NCI-H2029 (cell line): Measurements from ENCODE around the gene NTRK3.
"Not testable (repeated sequence)": the region's sequence is repeated elsewhere in the genome, so short reads cannot be mapped to it uniquely, and the experiment has no call there.

Experiments
- DNase-seq: peaks from one replicate; lab custom pipeline; 2025; lab: John Stamatoyannopoulos, UW

Gene NTRK3

GRCh38 chr15:88072598-88073390 is 183.7 kb downstream of the NTRK3 start:
- DNase-seq = no peak

- not testable (repeated sequence) for DNase-seq
Measured at GRCh38 chr15:88072133-88072532, 184.4 kb downstream of the NTRK3 start.

DNA sequence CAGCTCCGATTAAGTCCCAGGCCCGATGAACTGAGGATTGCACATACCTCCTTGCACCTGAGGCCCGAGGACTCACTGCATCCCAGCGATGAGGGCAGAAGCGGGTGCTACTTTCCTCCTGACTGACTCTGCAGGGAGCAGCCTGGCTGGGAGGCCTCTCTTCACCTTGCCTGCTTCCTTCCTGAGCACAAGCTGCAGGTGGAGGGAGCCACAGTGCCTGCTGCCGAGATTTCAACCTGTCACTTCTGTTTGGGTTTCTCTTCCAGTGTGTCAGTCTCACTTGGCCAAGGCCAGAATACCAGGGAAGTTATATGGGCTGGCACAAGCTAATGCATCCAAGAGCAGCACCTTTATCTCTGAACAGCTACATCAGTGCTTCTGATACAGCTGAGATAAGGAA is 185.4 kb downstream of the NTRK3 start:
- DNase-seq = no peak

GRCh38 chr15:88069561-88069960 is 187.0 kb downstream of the NTRK3 start:
- no peak for DNase-seq

DNA sequence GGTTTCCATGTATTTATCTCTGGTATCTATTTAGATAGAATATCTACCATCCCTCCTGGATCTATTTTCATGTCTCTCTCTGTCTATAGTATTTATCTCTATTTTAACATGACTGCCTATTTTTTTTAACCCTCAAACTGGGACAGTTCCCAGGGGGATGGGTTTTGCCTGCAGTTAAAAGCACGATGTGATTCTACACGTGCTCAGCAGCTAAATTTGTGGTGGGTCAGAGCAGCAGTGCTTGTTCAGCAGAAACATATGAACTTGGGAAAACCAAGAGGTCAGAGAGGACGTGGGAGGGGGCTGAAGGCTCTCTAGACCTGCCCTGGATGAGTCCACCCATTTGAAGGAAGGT is 189.2 kb downstream of the NTRK3 start:
- DNase-seq = no peak

DNA sequence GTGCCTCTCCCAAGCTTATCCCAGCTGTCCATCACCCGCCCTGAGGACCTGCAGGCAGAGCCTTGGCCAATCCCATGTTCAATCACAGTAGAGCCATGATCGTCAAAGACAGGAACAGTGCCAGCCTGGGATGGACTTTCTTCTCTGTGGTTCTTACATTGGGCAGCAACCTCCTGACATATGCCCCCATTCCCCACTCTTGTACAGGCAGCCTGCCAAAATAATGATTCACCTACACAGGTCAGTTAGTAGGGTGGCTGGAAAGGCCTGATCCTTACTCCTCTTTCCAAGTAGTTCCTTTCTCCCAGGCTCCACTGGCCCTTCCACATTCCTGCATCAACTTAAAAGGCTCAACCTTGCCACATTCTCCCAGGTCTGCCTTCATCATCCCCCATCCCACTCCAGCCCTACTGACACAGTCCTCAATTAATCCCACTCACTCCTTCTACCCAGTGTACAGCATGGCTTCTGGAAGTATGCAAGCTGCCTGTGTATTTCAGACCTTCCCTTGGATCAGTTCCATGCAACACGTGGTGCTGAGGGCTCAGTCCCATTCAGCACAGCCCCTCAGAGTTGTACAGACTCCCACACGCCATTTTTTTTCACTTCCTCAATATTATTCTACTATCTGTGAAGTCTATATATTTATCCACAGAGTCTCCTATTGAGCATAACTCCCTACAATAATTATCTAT is 189.8 kb downstream of the NTRK3 start:
- DNase-seq = no peak

GRCh38 chr15:88061452-88061851 is 195.1 kb downstream of the NTRK3 start:
- DNase-seq = no peak

- DNase-seq = no peak
Measured at GRCh38 chr15:88060383-88060782, 196.2 kb downstream of the NTRK3 start.

DNA sequence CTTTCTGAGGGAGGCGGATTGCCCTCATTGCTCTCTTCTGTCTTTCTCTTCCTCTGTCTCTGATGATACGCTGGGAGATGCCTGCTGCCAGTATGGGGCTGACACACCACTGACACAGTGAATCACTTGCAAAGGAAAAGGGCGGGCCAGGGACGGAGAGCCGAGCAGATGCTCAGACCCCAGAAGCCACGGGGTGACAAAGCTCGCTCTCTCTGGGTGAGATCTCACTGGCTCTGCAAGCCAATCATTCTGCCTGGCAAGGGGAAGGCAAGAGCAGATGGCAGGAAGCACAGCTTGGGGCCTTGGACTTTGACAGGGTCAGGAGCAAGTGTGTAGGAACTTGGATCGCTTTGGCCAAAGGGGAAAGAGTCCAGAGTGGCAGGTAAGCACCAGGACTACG is 198.7 kb downstream of the NTRK3 start:
- no peak for DNase-seq

DNA sequence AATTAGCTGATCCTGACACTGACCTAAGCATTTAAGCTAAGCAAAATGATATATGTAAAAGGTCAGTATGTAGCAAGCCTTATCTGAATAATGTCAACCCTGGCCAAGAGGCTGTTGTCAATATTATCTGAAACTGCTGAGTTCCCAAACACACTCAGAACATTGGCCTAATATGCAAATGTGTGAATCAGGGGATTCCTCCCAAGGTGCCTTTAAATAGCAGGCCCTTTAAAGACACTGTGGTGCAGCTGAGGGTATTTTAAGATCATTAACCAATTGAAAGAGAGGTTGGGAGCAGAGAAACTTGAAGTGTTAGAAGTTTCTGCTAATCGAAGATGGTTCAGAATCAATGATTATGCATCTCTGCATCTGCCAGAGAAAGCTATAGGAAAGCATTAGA is 207.0 kb downstream of the NTRK3 start:
- no peak for DNase-seq

DNA sequence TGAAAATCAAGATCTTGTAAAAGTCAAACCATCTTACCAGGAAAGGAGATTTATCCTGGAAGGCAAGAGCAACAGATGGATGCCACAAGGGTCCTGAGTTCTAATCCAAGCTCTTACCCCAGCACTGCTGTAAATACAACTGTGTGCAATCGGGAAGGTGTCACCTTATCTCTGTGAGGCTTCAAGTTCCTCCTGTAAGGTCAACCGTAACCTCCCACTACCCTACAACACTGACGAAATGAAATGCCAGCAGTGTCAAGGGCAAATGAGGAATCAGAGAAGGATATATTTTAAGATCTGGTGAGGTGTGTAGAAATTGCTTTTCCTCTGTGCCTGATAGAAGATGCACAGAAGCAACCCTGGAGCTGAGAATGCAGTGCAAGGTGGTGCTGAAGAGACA is 207.8 kb downstream of the NTRK3 start:
- no peak for DNase-seq

DNA sequence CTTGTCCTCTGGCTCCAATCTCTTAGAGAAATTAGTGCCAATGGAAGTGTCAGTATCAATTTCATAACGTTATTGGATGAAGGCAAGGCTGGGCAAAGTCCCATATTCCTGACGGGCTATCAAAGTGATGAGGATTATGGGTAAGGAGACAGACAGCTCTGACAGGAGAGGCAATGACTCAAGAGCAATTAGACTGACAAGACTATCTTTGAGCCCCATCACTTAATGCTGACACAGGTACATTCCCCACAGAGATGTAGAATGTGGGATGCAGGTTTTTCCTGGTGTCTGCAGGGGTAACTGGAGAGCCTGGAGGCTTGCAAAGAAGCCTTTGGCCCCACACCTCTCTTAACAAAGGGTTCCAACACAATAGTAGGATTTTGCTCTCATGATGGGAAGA is 208.3 kb downstream of the NTRK3 start:
- DNase-seq = no peak

- DNase-seq = no peak
Measured at GRCh38 chr15:88046576-88047129, 209.9 kb downstream of the NTRK3 start.

GRCh38 chr15:88043396-88043795 is 213.1 kb downstream of the NTRK3 start:
- DNase-seq = no peak

DNA sequence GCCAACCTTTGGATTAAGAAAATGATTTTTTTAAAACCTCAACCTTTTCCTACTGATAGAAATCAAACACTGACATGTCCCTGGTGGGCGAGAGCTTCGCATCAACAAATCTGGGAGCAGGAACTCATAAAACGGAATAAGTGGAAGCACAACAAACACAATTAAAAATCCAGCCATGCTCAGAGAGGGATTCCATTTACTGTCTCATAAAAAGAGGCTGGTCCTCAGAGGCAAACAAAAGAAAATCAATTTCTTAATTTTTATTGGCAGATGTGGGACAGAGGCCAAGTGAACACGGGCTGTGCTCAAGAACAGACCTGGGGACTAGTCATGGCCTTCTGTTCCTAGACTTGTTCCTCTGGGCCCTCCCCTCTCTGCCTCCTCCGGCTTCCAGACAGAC is 214.5 kb downstream of the NTRK3 start:
- no peak for DNase-seq

GRCh38 chr15:88040516-88040915 is 216.0 kb downstream of the NTRK3 start:
- DNase-seq = no peak

GRCh38 chr15:88038261-88038660 is 218.3 kb downstream of the NTRK3 start:
- no peak for DNase-seq

- DNase-seq = no peak
Measured at GRCh38 chr15:88036154-88036839, 220.2 kb downstream of the NTRK3 start.

DNA sequence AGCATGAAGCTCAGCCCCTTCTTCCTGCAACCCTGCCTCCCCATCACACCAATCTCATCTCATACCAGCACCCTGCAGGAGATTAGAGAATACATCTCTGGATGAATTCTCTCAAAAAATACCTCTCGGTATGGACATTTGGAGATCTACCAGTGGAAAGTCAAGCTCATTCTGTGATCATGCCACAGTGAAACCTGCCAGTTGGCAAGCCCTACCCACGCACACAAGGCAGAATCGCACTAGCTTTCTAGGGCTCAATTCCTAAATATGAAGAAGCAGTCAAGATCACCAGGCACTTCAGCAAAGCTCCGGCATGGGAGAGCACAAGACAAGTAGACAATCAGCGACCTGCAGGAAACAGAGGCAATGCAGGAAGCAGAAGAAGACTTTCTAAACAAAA is 221.2 kb downstream of the NTRK3 start:
- DNase-seq = no peak

GRCh38 chr15:88033421-88033820 is 223.1 kb downstream of the NTRK3 start:
- not testable (repeated sequence) for DNase-seq

GRCh38 chr15:88032787-88033186 is 223.8 kb downstream of the NTRK3 start:
- DNase-seq = no peak

GRCh38 chr15:88031461-88031860 is 225.1 kb downstream of the NTRK3 start:
- DNase-seq = no peak

DNA sequence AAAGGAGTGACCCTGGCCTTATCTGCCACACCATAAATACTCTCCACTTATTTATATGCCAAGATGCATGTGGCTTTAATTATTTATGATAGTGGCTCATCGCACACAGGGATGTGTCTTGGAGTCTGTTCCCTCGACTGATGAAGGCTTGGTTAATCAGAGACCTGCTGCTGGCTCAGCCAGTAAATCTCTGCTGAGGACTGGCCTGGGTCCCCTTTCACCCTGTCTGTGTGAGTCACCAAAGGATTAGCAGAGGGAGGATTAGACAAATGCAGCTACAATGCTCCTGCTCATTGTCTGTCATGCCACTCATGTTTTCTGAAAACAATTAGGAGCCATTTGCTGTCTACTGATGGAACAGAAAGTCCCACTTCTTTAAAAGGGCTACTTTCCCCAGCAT is 226.8 kb downstream of the NTRK3 start:
- no peak for DNase-seq
